HG02798 (cell line): ENCODE measurements around the gene HAO2.
"Not testable (repeated sequence)": the region's sequence is repeated elsewhere in the genome, so short reads cannot be mapped to it uniquely, and the experiment has no call there.

Experiments used
- ATAC-seq: cut with Tn5 transposase; IDR thresholded peaks from one replicate; pipeline ENCODE4 v1.9.1; 2021; ENCODE audit warnings: mild to moderate bottlenecking; ENCODE audit not compliant: unreplicated experiment, poor library complexity

HAO2 gene

GRCh38 chr1:119376594-119376993 is 8.0 kb downstream of the HAO2 start:
- ATAC-seq, result no peak

- ATAC-seq, result not testable (repeated sequence)
Measured at GRCh38 chr1:119377594-119377993, 9.0 kb downstream of the HAO2 start.

- ATAC-seq, result no peak
Measured at GRCh38 chr1:119379117-119379516, 10.5 kb downstream of the HAO2 start.

GRCh38 chr1:119380304-119380703 is 11.7 kb downstream of the HAO2 start:
- ATAC-seq, result no peak

- ATAC-seq, result no peak
Measured at GRCh38 chr1:119380983-119381662, 12.5 kb downstream of the HAO2 start.

GRCh38 chr1:119384591-119384990 is 16.0 kb downstream of the HAO2 start:
- no peak for ATAC-seq

- ATAC-seq, result no peak
Measured at GRCh38 chr1:119385650-119386049, 17.1 kb downstream of the HAO2 start.

DNA sequence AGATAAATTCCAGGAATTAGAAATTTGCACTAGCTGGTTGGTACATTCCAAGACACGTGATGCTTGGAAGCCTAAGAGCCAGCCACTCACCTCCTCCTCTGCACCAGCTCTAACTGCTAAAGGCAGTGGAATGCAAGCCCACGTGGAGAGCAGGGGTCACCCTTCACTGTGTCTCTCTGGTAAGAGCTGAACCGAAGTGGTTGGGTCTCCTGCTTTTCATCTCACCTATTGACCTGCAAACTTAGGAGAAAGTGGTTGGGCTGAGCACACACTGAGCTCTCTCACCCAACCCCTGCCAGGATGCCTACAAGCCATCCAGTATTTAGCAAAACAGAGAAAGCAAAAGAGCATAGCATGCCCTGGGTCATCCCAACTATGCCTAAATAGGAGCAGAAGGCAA is 19.3 kb downstream of the HAO2 start:
- ATAC-seq, result no peak

- no peak for ATAC-seq
Measured at GRCh38 chr1:119388450-119388849, 19.9 kb downstream of the HAO2 start.

DNA sequence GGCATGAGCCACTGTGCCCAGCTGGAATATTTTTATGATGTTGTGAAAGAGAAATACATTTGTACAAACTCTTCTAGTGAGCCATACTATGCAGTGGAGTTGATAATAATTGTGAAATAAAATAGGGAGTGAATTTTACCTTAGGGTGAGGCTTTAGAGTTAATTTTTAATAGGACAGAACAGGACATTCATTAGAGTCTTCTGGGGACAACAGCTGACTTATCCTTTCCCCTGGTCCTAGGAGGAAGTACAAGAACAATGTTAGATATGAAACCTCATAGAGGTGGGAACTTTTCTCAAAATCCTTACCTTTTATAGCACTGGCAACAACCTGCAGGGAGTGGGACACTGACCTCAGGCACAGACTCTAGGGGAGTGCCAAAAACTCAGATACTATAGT is 21.9 kb downstream of the HAO2 start:
- no peak for ATAC-seq

GRCh38 chr1:119391749-119392148 is 23.2 kb downstream of the HAO2 start:
- ATAC-seq, result no peak

GRCh38 chr1:119394085-119394484 is 25.5 kb downstream of the HAO2 start:
- no peak for ATAC-seq

DNA sequence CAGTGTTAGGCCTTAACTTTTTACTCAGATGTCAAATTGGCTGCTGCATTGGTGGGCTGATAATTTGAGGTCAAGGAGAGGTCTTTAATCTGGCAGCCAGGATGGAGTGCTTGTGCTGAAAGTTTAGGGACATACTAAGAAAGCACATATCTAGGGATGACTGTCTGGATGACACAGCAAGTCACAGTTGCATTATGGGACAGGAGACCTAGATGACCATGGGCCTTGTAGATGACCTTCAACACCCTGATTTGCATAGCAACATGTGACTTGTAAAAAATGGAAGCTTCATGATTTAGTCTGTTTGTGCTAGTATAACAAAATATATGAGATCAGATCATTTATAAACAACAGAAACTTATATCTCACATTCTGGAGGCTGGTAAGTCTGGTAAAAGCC is 28.4 kb downstream of the HAO2 start:
- ATAC-seq, result no peak

DNA sequence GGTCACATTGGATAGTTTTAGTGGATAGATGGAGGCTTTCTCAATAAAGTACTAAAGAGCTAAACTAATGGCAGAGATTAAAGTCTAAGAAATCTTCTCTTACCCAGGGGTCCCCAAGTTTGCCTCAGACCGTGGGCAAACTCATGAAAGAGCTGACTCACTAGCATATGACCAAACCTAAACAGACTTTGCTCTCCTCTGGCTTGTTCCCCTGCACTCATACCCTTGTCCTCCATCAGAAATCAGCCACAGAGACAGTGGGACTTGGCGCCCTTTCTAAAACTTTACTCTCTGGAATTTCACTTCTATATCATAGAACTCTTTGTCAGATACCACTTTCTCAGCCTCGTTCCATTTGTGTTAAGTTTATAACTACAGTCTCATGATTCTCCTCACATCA is 29.4 kb downstream of the HAO2 start:
- ATAC-seq, result no peak

DNA sequence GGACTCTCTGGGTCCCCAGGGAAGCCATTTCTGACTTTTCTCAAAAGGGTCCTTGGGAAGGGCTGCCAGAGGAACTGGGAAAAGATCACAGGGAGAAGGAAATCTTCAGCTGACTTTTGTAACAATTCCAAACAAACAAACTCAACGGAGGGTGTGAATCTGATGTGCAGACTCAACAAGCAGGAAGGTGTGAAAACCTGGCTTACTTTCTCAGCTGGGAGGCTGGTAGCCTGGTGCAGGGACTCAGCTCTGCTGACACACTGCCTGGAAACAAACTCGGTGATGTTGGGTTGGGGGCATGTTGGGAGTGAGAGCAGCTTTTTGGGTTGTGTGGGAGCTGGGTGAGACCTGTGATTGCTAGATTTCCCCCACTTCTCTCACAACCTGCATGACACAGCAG is 36.2 kb downstream of the HAO2 start:
- no peak for ATAC-seq

DNA sequence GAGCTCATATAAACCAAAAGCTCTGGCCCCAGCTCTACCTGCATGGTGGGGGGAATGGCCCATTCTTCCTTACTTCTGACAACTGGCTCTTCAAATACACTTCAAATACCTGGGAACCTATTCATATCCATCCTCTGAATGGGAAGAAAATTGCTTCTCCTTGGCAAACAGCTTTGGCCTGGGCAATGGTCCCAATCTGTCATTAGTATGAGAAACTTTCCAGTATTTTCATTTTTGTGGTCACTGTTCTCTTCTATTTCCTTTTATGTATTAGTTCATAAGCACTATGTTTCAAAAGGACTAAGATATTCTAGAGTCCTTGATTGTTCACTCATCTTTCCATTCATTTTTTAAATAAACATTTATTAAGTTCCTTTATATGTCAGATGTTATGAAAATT is 41.1 kb downstream of the HAO2 start:
- ATAC-seq, result no peak

- ATAC-seq, result no peak
Measured at GRCh38 chr1:119410961-119411360, 42.4 kb downstream of the HAO2 start.

DNA sequence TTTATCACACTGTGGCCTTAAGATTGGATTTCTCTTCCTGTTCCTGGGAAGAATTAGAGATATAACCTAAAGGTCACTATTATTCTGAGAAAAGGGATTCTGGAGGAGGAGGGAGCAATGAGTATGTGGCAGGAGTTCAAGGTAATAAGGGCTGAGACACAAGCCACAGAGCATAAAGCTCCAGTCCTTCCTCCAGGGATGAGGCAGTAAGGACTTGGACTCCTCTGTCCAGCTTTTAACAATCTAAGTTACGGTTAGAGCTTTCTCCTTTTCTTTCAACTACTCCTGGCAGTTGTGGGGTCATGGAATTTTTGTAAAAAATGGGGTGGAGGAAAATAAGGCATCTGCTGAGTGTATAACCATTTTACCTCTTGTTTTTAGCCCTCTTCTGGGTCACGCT is 46.4 kb downstream of the HAO2 start, which contains the start of gene HSD3B2:
Gene HSD3B2, plus strand, starts transcription at position 201 of the 400 bp plus-strand sequence. CDS start 270 bp downstream, outside the sequence.
- ATAC-seq, result no peak

DNA sequence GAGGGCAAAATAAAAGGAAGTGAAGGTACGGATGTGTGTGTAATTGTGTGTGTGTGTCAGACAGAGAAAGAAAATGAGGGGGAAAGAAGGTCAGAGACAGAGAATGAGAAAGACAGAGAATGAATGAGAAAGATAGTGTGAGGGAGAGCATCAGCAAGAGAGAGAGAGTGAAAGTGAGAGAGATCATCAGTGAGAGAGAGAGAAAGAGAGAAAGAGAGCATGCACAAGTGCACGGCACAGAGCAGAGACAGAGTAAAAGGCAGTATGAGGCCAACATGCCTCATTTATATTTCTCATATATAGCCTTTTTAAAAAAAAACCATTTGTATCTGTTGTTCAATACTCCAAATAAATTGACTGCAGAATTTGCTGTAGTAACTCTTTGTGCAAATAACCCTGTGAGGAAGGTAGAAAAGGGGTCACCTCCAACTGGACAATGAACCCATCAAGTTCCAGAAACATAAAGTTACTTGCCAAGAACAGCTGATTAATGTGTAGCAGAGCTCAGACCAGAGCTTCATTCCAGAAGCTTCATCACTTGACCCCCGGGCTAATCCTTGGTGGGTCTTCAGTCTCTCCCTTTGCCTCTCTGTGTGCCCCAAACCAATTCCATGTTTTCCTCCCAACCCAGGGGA is 47.5 kb downstream of the HAO2 start:
- no peak for ATAC-seq

DNA sequence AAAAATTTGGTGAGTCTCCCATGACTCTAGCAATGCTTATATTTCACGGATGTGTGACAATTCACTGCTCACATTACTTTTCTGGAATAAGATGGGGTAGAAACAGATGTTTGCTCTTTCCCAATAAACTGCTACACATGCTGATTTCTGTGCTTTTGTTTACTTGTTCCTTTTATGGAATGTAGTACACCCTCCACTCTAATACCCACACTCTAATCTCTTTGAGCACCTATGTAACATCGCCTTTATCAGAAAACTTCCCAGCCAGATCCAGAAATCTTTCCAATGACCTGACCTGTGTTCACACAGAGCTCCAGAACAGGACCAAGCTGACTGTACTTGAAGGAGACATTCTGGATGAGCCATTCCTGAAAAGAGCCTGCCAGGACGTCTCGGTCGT is 50.5 kb downstream of the HAO2 start:
- ATAC-seq, result no peak

GRCh38 chr1:119420638-119421037 is 52.1 kb downstream of the HAO2 start:
- ATAC-seq, result no peak

DNA sequence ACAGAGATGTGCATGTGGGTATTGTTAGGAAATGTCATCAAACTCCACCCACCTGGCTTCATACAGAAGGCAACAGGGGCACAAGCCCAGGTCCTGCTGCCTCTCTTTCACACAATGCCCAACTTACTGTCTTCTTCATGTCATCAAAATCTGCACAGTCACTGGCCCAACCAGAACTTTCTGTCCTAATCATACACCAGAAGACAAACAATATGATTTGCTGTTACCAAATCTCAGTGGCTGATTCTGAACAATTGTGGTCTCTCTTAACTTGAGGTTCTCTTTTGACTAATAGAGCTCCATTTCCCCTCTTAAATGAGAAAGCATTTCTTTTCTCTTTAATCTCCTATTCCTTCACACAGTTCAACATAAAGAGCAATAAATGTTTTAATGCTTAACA is 54.0 kb downstream of the HAO2 start:
- ATAC-seq, result no peak
